HEK293T (cell line): Measurements from ENCODE around the gene ZNF365.
"Not testable (repeated sequence)": the region's sequence is repeated elsewhere in the genome, so short reads cannot be mapped to it uniquely, and the experiment has no call there.

Experiments used
- CTCF ChIA-PET: fragments of 350-600 bp; formaldehyde crosslinking; extraction: SDS; loops from one replicate; lab custom pipeline; 2021; ENCODE audit warnings: antibody characterized with exemption, inconsistent platforms; lab: Yijun Ruan, JAX
- POLR2A ChIA-PET: fragments of 350-600 bp; formaldehyde crosslinking; extraction: SDS; loops from one replicate; lab custom pipeline; 2020; ENCODE audit warnings: antibody characterized with exemption, inconsistent platforms; lab: Yijun Ruan, JAX
- DNase-seq: peaks from one replicate; pipeline ENCODE4 v3.0.0; 2012; ENCODE audit warnings: mixed read lengths; ENCODE audit errors: extremely low spot score
- ARNT ChIP-seq: fragments of 450-650 bp; IDR thresholded peaks from 2 replicates; pipeline ENCODE4 v1.6.1; 2017; ENCODE audit warnings: mild to moderate bottlenecking
- BHLHE40 ChIP-seq: fragments of 450-650 bp; IDR thresholded peaks from 2 replicates; pipeline ENCODE4 v1.6.1; 2016; ENCODE audit warnings: mild to moderate bottlenecking, moderate library complexity, borderline replicate concordance
- CTBP1 ChIP-seq: fragments of 450-650 bp; IDR thresholded peaks from 2 replicates; pipeline ENCODE4 v1.6.1; 2016; ENCODE audit warnings: borderline replicate concordance
- ELF4 ChIP-seq: fragments of 450-650 bp; IDR thresholded peaks from 2 replicates; pipeline ENCODE4 v1.6.1; 2017; ENCODE audit warnings: antibody characterized with exemption
- FOXA1 ChIP-seq: fragments of 450-650 bp; IDR thresholded peaks from 2 replicates; pipeline ENCODE4 v1.6.1; 2016; ENCODE audit warnings: mild to moderate bottlenecking
- FOXK2 ChIP-seq: fragments of 450-650 bp; IDR thresholded peaks from 2 replicates; pipeline ENCODE4 v1.6.1; 2016; ENCODE audit warnings: mild to moderate bottlenecking
- FOXM1 ChIP-seq: fragments of 450-650 bp; IDR thresholded peaks from 2 replicates; pipeline ENCODE4 v1.6.1; 2017; ENCODE audit warnings: mild to moderate bottlenecking, borderline replicate concordance
- HDGF ChIP-seq: fragments of 450-650 bp; IDR thresholded peaks from 2 replicates; pipeline ENCODE4 v1.6.1; 2017; ENCODE audit warnings: antibody characterized with exemption, borderline replicate concordance
- L3MBTL2 ChIP-seq: fragments of 450-650 bp; conservative IDR thresholded peaks from 2 replicates; pipeline ENCODE4 v1.6.1; 2016; ENCODE audit warnings: mild to moderate bottlenecking
- LEF1 ChIP-seq: fragments of 450-650 bp; IDR thresholded peaks from 2 replicates; pipeline ENCODE4 v1.6.1; 2017; ENCODE audit warnings: mild to moderate bottlenecking, borderline replicate concordance
- NFRKB ChIP-seq: fragments of 450-650 bp; IDR thresholded peaks from 2 replicates; pipeline ENCODE4 v1.6.1; 2016; ENCODE audit warnings: mild to moderate bottlenecking, moderate library complexity
- PKNOX1 ChIP-seq: fragments of 450-650 bp; IDR thresholded peaks from 2 replicates; pipeline ENCODE4 v1.6.1; 2016
- SP1 ChIP-seq: fragments of 450-650 bp; IDR thresholded peaks from 2 replicates; pipeline ENCODE4 v1.6.1; 2017
- SUZ12 ChIP-seq: fragments of 450-650 bp; IDR thresholded peaks from 2 replicates; pipeline ENCODE4 v1.6.1; 2016; ENCODE audit warnings: mild to moderate bottlenecking
- TARDBP ChIP-seq: fragments of 450-650 bp; IDR thresholded peaks from 2 replicates; pipeline ENCODE4 v1.6.1; 2016
- ZNF384 ChIP-seq: fragments of 450-650 bp; IDR thresholded peaks from 2 replicates; pipeline ENCODE4 v1.6.1; 2016

Gene ZNF365

GRCh38 chr10:62393237-62393636 is 19.1 kb downstream of the ZNF365 start:
- CTCF ChIA-PET, result no interaction called here
- TF ChIP-seq LEF1 (no peak), SUZ12 (no peak), ELF4 (no peak), FOXA1 (no peak), BHLHE40 (no peak), TARDBP (no peak), PKNOX1 (no peak)
- POLR2A ChIA-PET, result no interaction called here
- DNase-seq, result no peak

GRCh38 chr10:62394556-62395018 is 20.4 kb downstream of the ZNF365 start:
- TF ChIP-seq FOXA1, result no peak
- no peak for TF ChIP-seq L3MBTL2
- no peak for TF ChIP-seq NFRKB
- no peak for TF ChIP-seq SP1
- TF ChIP-seq LEF1, result no peak
- TF ChIP-seq FOXK2, result no peak
- no peak for TF ChIP-seq ARNT
- no peak for TF ChIP-seq BHLHE40
- no peak for TF ChIP-seq ZNF384
- TF ChIP-seq PKNOX1, result no peak
- TF ChIP-seq CTBP1, result no peak
- CTCF ChIA-PET, result no interaction called here
- POLR2A ChIA-PET, result no interaction called here
- DNase-seq, result no peak

GRCh38 chr10:62395892-62396291 is 21.7 kb downstream of the ZNF365 start:
- CTCF ChIA-PET, result no interaction called here
- no peak for TF ChIP-seq NFRKB
- TF ChIP-seq FOXM1, result no peak
- TF ChIP-seq ZNF384, result no peak
- no peak for TF ChIP-seq ELF4
- no peak for TF ChIP-seq HDGF
- TF ChIP-seq PKNOX1, result no peak
- no peak for TF ChIP-seq FOXA1
- TF ChIP-seq SUZ12, result no peak
- no peak for TF ChIP-seq L3MBTL2
- no peak for TF ChIP-seq FOXK2
- TF ChIP-seq BHLHE40, result no peak
- no peak for TF ChIP-seq LEF1
- no peak for TF ChIP-seq TARDBP
- no peak for TF ChIP-seq SP1
- no peak for TF ChIP-seq CTBP1
- no peak for TF ChIP-seq ARNT
- POLR2A ChIA-PET, result no interaction called here
- DNase-seq, result no peak

- no peak for DNase-seq
- ChIA-PET POLR2A (no interaction called here), CTCF (no interaction called here)
- TF ChIP-seq ZNF384, result no peak
- TF ChIP-seq ELF4, result no peak
- no peak for TF ChIP-seq LEF1
- TF ChIP-seq TARDBP, result no peak
- no peak for TF ChIP-seq FOXA1
- TF ChIP-seq L3MBTL2, result no peak
- no peak for TF ChIP-seq ARNT
- no peak for TF ChIP-seq SUZ12
- no peak for TF ChIP-seq FOXK2
Observed at GRCh38 chr10:62396864-62397263, 22.7 kb downstream of the ZNF365 start.

GRCh38 chr10:62399211-62399610 is 25.0 kb downstream of the ZNF365 start:
- TF ChIP-seq TARDBP (no peak), LEF1 (no peak), ZNF384 (no peak)
- ChIA-PET POLR2A (no interaction called here), CTCF (no interaction called here)
- no peak for DNase-seq

GRCh38 chr10:62402508-62402907 is 28.3 kb downstream of the ZNF365 start:
- ChIA-PET CTCF (no interaction called here), POLR2A (interaction anchor here (0.6 kb wide), 1 partner anchor 203 kb away, joined by 3 read pairs; no protein-coding TSS in a partner anchor)
- DNase-seq, result no peak
- TF ChIP-seq HDGF (no peak), PKNOX1 (no peak), SUZ12 (no peak), FOXA1 (no peak), CTBP1 (no peak), TARDBP (no peak), ELF4 (no peak), L3MBTL2 (no peak), NFRKB (no peak), FOXM1 (no peak), ZNF384 (no peak), FOXK2 (no peak), SP1 (no peak), ARNT (no peak), LEF1 (no peak), BHLHE40 (no peak)

GRCh38 chr10:62410528-62410927 is 36.4 kb downstream of the ZNF365 start:
- DNase-seq, CTCF ChIA-PET, POLR2A ChIA-PET: not testable (repeated sequence)

- POLR2A ChIA-PET, CTCF ChIA-PET, DNase-seq: not testable (repeated sequence)
Observed at GRCh38 chr10:62410934-62411333, 36.8 kb downstream of the ZNF365 start.
